ENCODE results near the gene NXT1.

DNA sequence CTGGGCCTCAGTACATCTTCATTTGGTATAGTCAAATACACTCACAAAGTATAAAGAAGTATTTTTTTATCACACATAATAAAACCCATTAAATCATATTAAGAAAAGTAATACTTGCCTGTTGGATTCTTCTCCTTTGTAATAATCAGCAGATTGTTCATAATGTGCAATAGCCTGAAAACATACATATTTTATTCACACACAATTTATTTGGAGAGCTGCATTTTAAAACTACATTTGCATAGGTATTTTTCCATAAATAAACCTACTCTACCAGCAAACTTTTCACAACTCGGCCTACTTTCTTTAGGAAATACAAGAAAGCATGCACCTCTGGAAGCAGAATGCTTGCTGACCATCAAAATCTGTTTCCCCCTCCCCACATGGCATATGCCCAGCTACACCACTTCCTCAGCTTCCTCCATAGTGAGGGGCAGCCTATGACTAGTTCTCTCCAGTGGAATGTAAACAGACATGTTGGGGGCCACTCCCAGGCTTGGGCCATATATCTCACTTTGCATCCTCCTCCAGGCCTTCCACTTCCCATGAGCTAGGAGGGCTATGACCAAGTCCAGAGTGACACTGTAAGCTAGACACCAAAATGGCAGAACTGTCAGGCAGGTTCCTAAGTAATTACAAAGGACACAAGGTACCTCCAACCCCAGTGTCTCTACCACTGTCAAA lies 39.6 kb downstream of the NXT1 start:
- no peak for TF ChIP-seq POLR2A (IDR thresholded peaks at IDR 0.05; ENCODE audit: low read depth, low read length)
- no peak for TF ChIP-seq POLR2AphosphoS5 (IDR thresholded peaks at IDR 0.05; ENCODE audit: low read depth, low read length)
- no peak for TF ChIP-seq TAF1 (IDR thresholded peaks at IDR 0.05; ENCODE audit: low read depth, low read length)
- TF ChIP-seq POU2F2 (IDR thresholded peaks at IDR 0.05; ENCODE audit: low read depth, low read length), result no peak

All from GM12891 (cell line).